GM13976 (cell line): ENCODE measurements around the gene MAPT.
A peak's percentile ranks its signal among the peaks of the same experiment; 100 is the strongest.

Source experiments
- DNase-seq: peaks from one replicate; pipeline ENCODE4 v3.0.0; 2012; ENCODE audit warnings: low spot score
- CTCF ChIP-seq: IDR thresholded peaks from 2 replicates; pipeline ENCODE4 v1.5.1; 2012; ENCODE audit warnings: borderline replicate concordance, mild to moderate bottlenecking; ENCODE audit not compliant: insufficient read depth; ENCODE audit errors: extremely low read depth, missing control alignments, control extremely low read depth
- in situ Hi-C: fragments of 300-500 bp; cut with MboI; formaldehyde crosslinking; loops from one replicate; pipeline ENCODE4 v1.12.0; 2022; ENCODE audit warnings: low sequenced_read_pairs, mixed read lengths, inconsistent platforms; ENCODE audit not compliant: unreplicated experiment

Gene MAPT

GRCh38 chr17:45895304-45895968, 1.1 kb downstream of the MAPT start:
- no peak for TF ChIP-seq CTCF
- DNase-seq = peak; percentile 40
- in situ Hi-C loops = no loop called here

DNA sequence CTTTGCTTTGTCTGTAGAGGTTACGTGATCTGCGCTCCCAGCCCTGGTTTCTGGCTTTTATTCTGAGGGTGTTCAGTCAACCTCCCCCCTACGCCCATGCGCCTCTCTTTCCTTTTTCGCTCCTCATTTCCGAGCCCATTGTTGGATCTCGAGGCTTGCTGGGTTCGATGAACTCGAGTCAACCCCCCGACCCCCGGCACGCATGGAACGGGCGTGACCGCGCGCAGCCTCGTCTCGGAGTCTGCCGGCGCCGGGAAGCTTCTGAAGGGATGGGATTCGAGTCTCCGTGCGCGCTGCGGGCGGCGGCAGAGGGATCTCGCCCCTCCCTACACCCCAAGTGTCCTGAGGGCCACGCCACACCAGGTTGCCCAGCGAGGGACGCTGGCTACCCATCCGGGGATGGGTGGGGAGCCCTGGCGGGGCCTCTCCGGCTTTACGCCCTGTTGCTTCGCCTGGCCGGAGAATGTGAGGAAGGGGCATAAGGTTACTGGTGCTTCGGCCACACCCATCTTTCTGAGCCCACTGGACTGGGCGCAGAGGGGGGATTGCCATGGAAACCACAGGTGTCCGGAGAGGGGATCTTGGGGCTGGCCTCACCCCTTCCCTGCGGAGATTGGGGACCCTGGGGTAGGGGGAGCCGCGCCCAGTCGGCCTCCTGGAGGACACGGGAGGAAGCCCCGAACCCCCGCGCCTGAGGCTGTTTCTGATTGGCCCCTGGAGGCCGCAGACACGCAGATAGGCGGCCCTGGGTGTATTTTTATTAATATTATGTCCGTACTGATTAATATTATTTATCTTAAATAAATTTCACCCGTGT, 1.8 kb downstream of the MAPT start:
- in situ Hi-C loops = no loop called here
- no peak for TF ChIP-seq CTCF
- no peak for DNase-seq

GRCh38 chr17:45896803-45897693, 2.7 kb downstream of the MAPT start:
- no peak for TF ChIP-seq CTCF
- in situ Hi-C loops = no loop called here
- no peak for DNase-seq

DNA sequence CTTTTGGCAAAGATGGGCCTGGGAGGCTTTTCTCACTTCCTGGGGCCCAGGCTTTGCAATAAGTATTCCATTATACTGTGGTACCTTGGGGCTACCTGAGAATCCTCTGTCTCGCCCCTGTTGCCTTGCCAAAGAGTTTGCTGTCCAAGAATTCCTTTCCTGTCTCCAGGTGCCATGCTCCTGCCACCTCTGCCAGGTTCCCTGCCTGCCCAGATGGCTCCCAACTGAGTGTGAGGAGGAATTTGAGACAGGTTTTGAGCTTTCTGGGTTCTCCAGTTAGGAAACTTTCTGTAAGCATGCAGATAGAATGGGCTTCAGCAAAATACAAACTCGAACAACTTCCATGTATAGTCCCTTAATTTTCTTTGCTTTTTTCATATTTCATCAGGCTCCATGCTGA, 5.8 kb downstream of the MAPT start:
- no peak for TF ChIP-seq CTCF
- in situ Hi-C loops = no loop called here
- no peak for DNase-seq

DNA sequence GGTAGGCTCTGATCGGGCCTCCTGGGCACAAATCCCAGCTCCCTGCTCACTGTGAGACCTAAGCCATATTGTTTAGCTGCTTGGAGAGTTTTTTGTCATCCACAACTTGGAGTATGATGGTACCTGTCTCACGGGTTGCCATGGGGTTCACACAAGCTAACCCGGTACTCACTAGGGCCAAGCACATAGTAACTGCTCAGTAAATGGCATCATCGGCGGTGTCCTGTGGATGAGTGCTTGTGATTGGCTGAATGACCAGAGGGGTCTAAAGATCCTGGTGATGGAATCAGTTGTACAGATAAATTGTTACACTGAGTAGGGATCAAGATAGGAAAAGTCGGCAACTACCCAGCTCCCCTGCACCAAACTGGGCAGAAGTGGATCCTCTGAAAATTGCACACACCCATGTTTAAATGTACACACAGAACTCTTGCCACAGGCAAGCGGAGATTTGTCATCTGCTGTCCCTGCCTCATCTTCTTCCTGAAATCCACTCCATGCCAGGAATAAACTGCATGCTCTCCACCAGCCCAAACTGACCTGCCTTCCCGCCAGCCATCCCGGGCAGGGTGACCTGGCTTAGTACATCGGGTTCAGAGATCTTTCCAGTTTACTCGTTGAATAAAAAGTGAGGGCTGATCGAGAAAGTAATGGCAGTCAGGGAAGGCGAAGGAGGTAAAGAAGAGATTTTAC, 6.5 kb downstream of the MAPT start:
- no peak for DNase-seq
- in situ Hi-C loops = no loop called here

More for the DNA sequence above, 6.5 kb downstream of the MAPT start:
- TF ChIP-seq CTCF = no peak
